GM12878 (cell line): ENCODE data around the gene ICA1. TPM values are rescaled to one million over a fixed set of nuclear protein-coding genes. Genes with fewer than 3 reads are reported as not detected.

Experiments
- ATAC-seq: fragments of 200-7000 bp; cut with Tn5 transposase; 3 replicates; pipeline ENCODE4 v1.9.1; 2020; ENCODE audit warnings: mild to moderate bottlenecking, moderate library complexity
- BruUV-seq: library from RNA; stranded (reverse); fragments of 400-500 nt; replicated peaks from 2 replicates; lab custom pipeline; 2021; lab: Mats Ljungman, UMichigan
- CTCF ChIA-PET: fragments of 300-600 bp; sonication (Branson Sonifier 250); formaldehyde crosslinking; extraction: SDS; loops from one replicate; lab custom pipeline; 2021; ENCODE audit warnings: inconsistent platforms; lab: Yijun Ruan, JAX
- POLR2A ChIA-PET: fragments of 350-600 bp; formaldehyde crosslinking; extraction: SDS; loops from one replicate; lab custom pipeline; 2021; ENCODE audit warnings: inconsistent platforms; lab: Charles Lee
- RAD21 ChIA-PET: fragments of 300-600 bp; sonication (Branson Sonifier 250); formaldehyde crosslinking; loops from one replicate; lab custom pipeline; 2023; ENCODE audit warnings: antibody characterized with exemption; ENCODE audit not compliant: unreplicated experiment; lab: Charles Lee
- SMC1A ChIA-PET: fragments of 300-600 bp; sonication (Branson Sonifier 250); formaldehyde crosslinking; loops from one replicate; lab custom pipeline; 2023; ENCODE audit not compliant: unreplicated experiment, uncharacterized antibody; lab: Charles Lee
- DNase-seq: peaks from one replicate; pipeline ENCODE4 v3.0.0-alpha.2; 2011; ENCODE audit warnings: low read depth, low spot score
- FAIRE-seq: peaks from 3 replicates; lab custom pipeline; 2011; peaks lifted over from hg19 to GRCh38; lab: Jason Lieb, UNC
- H2AFZ ChIP-seq: 2 replicates; pipeline ENCODE4 v1.6.0; 2011; ENCODE audit warnings: low read depth, low read length, control low read depth; ENCODE audit not compliant: control insufficient read depth
- H3K27ac ChIP-seq: 2 replicates; pipeline ENCODE4 v1.5.1; 2011; ENCODE audit warnings: control low read depth; ENCODE audit not compliant: control insufficient read depth, insufficient read depth
- H3K27me3 ChIP-seq, 2 experiments: replicated peaks in 1 of 2; 2 replicates each; pipeline versions ENCODE4 v1.6.0 to v1.6.1; 2011; ENCODE audit warnings: low read length in 1 of 2; ENCODE audit not compliant: control insufficient read depth in 2 of 2, insufficient read depth in 2 of 2
- H3K36me3 ChIP-seq, 2 experiments: 2 replicates each; pipeline ENCODE4 v1.5.1; 2011; ENCODE audit warnings: low read length in 1 of 2; ENCODE audit not compliant: control insufficient read depth in 2 of 2, insufficient read depth in 2 of 2
- H3K4me1 ChIP-seq: 2 replicates; pipeline ENCODE4 v1.6.1; 2011; ENCODE audit warnings: mild to moderate bottlenecking, low read length, moderate library complexity, mixed read lengths; ENCODE audit not compliant: control insufficient read depth, insufficient read depth
- H3K4me2 ChIP-seq: 2 replicates; pipeline ENCODE4 v1.6.0; 2011; ENCODE audit warnings: control low read depth; ENCODE audit not compliant: control insufficient read depth, insufficient read depth
- H3K4me3 ChIP-seq: fragments of 200-600 bp; sonication (generic); 2 replicates; pipeline ENCODE4 v1.5.1; 2016
- H3K79me2 ChIP-seq: 2 replicates; pipeline ENCODE4 v1.6.0; 2011; ENCODE audit warnings: low read length; ENCODE audit not compliant: control insufficient read depth, insufficient read depth
- H3K9ac ChIP-seq: 2 replicates; pipeline ENCODE4 v1.8.0; 2011; ENCODE audit warnings: low read length, control low read depth, mixed read lengths; ENCODE audit not compliant: control insufficient read depth, insufficient read depth
- H3K9me3 ChIP-seq: replicated peaks from 3 replicates; pipeline ENCODE4 v1.5.1; 2011; ENCODE audit warnings: mild to moderate bottlenecking, low read length; ENCODE audit not compliant: control insufficient read depth, insufficient read depth
- H4K20me1 ChIP-seq: 2 replicates; pipeline ENCODE4 v1.6.0; 2011; ENCODE audit not compliant: control insufficient read depth, insufficient read depth
- BRCA1 ChIP-seq: IDR thresholded peaks from 2 replicates; pipeline ENCODE4 v1.6.1; 2011; ENCODE audit warnings: low read depth, low read length, improper control_type of control experiment
- CEBPB ChIP-seq, 2 experiments: fragments of 150-350 bp in 1 of 2; IDR thresholded peaks; 2 replicates each; pipeline ENCODE4 v1.6.1; 2012 to 2014; ENCODE audit warnings: low read depth in 2 of 2, low read length in 2 of 2, borderline replicate concordance in 1 of 2, inconsistent platforms in 1 of 2
- EGR1 ChIP-seq, 2 experiments: IDR thresholded peaks; 1 replicate in 1 of 2; 2 replicates in 1 of 2; pipeline ENCODE4 v1.6.1; 2011 to 2012; ENCODE audit warnings: low read depth in 2 of 2, low read length in 2 of 2, borderline replicate concordance in 1 of 2, mild to moderate bottlenecking in 1 of 2, moderate library complexity in 1 of 2
- EP300 ChIP-seq, 2 experiments: fragments of 150-350 bp in 1 of 2; IDR thresholded peaks; 2 replicates each; pipeline ENCODE4 v1.6.1; 2011 to 2012; ENCODE audit warnings: low read depth in 2 of 2, low read length in 2 of 2, borderline replicate concordance in 1 of 2, improper control_type of control experiment in 1 of 2, inconsistent platforms in 1 of 2; ENCODE audit not compliant: control insufficient read depth in 1 of 2
- HDGF ChIP-seq: fragments of 450-650 bp; IDR thresholded peaks from 2 replicates; pipeline ENCODE4 v1.6.1; 2016; ENCODE audit warnings: antibody characterized with exemption
- IRF3 ChIP-seq: fragments of 450-650 bp; IDR thresholded peaks from 2 replicates; pipeline ENCODE4 v1.6.1; 2014; ENCODE audit warnings: mild to moderate bottlenecking
- MTA2 ChIP-seq: fragments of 450-650 bp; IDR thresholded peaks from 2 replicates; pipeline ENCODE4 v1.6.1; 2016; ENCODE audit warnings: low read depth, mild to moderate bottlenecking, moderate library complexity
- MTA3 ChIP-seq: IDR thresholded peaks from 2 replicates; pipeline ENCODE4 v1.6.1; 2012; ENCODE audit warnings: low read length, inconsistent platforms, borderline replicate concordance
- PAX8 ChIP-seq: fragments of 450-650 bp; IDR thresholded peaks from 2 replicates; pipeline ENCODE4 v1.6.1; 2017; ENCODE audit warnings: mild to moderate bottlenecking, moderate library complexity
- POLR2AphosphoS2 ChIP-seq: IDR thresholded peaks from 2 replicates; pipeline ENCODE4 v1.6.1; 2011; ENCODE audit warnings: low read depth, mild to moderate bottlenecking, low read length, improper control_type of control experiment, moderate library complexity
- RBBP5 ChIP-seq: fragments of 200-600 bp; sonication (generic); conservative IDR thresholded peaks from 2 replicates; pipeline ENCODE4 v1.6.1; 2016
- SIN3A ChIP-seq: IDR thresholded peaks from 2 replicates; pipeline ENCODE4 v1.6.1; 2012; ENCODE audit warnings: low read depth, low read length, improper control_type of control experiment
- SRF ChIP-seq, 2 experiments: IDR thresholded peaks; 2 replicates each; pipeline ENCODE4 v1.6.1; 2011; ENCODE audit warnings: low read depth in 2 of 2, low read length in 2 of 2, mild to moderate bottlenecking in 1 of 2, moderate library complexity in 1 of 2
- STAT1 ChIP-seq: fragments of 450-650 bp; conservative IDR thresholded peaks from 2 replicates; pipeline ENCODE4 v1.6.1; 2014; ENCODE audit warnings: antibody characterized with exemption, mild to moderate bottlenecking
- TCF3 ChIP-seq: IDR thresholded peaks from 2 replicates; pipeline ENCODE4 v1.6.1; 2012; ENCODE audit warnings: low read depth, mild to moderate bottlenecking, low read length, borderline replicate concordance; ENCODE audit not compliant: insufficient read depth
- ZNF24 ChIP-seq: fragments of 450-650 bp; IDR thresholded peaks from 2 replicates; pipeline ENCODE4 v1.6.1; 2017; ENCODE audit warnings: antibody characterized with exemption, mild to moderate bottlenecking
- ZNF274 ChIP-seq: IDR thresholded peaks from one replicate; pipeline ENCODE4 v1.8.0; 2011; ENCODE audit not compliant: insufficient read length, insufficient read depth
- WGBS: methylation state at CpG from one replicate; pipeline ENCODE4 v1.1.6; 2016; ENCODE audit warnings: low lambda C conversion rate; ENCODE audit not compliant: insufficient replicate concordance, insufficient coverage; ENCODE audit errors: missing lambda C conversion rate; 5-methylcytosine and 5-hydroxymethylcytosine counted together
- in situ Hi-C: fragments of 300-500 bp; cut with MboI; formaldehyde crosslinking; loops from 9 replicates; pipeline ENCODE4 v1.14.3; 2018; ENCODE audit warnings: mixed read lengths
- intact Hi-C: fragments of 100-400 bp; cut with micrococcal nuclease; formaldehyde crosslinking; loops from one replicate; pipeline ENCODE4 v1.14.2; 2022; ENCODE audit not compliant: unreplicated experiment
- polyA plus RNA-seq, 11 experiments: library from polyadenylated mRNA; depleted of rRNA in 4 of 11; unstranded in 6 of 11; stranded (reverse) in 5 of 11; fragments of >200 nt; fragmentation: Nextera tagmentation in 4 of 11; fragmentation: Illumina TruSeq in 1 of 11; extraction: Ambion mirVana in 4 of 11; extraction: Trizol in 1 of 11; gene quantifications; 1 replicate in 1 of 11; 2 replicates in 10 of 11; pipeline versions ENCODE4 v1.2.1 to v1.2.3, GENCODE V29; 2011 to 2016; ENCODE audit warnings: inconsistent platforms in 2 of 11, missing spikeins in 2 of 11, low read depth in 1 of 11
- total RNA-seq, 4 experiments: library from RNA; depleted of rRNA in 3 of 4; stranded (reverse); fragments of >200 nt in 3 of 4; fragmentation: Illumina TruSeq in 1 of 4; extraction: Trizol in 1 of 4; gene quantifications; 2 replicates each; pipeline versions ENCODE4 v1.2.1 to v1.2.3, GENCODE V29; 2013 to 2021
- TF ChIP-seq, protein P1 (sequence below): fragments of 450-650 bp; IDR thresholded peaks from 2 replicates; pipeline ENCODE4 v1.6.1; 2017; ENCODE audit warnings: low read depth, mild to moderate bottlenecking, moderate library complexity

Gene ICA1
- total and polyA plus RNA-seq, 10 of the 15 experiments (the other 5 are each of a cell fraction or from before 2014, with no cell fraction given) = 1.3 to 35.1 (median 3.3) TPM

DNA sequence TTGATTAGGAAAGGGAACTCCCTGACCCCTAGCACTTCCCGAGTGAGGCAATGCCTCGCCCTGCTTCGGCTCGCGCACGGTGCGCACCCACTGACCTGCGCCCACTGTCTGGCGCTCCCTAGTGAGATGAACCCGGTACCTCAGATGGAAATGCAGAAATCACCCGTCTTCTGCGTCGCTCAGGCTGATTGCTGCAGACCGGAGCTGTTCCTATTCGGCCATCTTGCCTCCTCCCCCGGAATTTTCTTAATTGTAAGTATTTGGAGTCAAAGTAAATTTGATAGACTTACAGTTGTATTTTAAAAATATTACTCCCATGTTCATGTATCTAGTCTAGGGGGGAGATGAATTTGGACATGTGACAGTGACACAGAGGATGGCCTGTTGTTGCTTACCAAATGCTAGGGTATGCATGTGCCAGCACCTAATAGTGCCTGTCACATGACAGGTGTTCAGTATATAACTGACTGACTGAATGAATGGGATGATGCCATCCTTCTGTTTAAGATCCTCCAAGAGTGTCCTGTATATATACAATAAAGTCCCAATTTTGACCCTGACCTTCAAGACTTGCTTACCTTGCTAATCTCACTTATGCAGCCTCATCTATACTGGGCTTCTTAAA is 42.0 kb upstream of the ICA1 start:
- SMC1A ChIA-PET = no interaction called here
- Histone ChIP-seq H3K79me2 (no peaks in the 10 kb centered on the region), H3K36me3 (no peaks in the 10 kb centered on the region), H2AFZ (no peak overlapping the region), H3K27ac (no peak overlapping the region), H3K27me3 (no peaks in the 10 kb centered on the region), H3K4me1 (no peaks in the 10 kb centered on the region), H4K20me1 (no peaks in the 10 kb centered on the region), H3K9me3 (no peaks in the 10 kb centered on the region), H3K4me3 (no peak overlapping the region), H3K4me2 (no peak overlapping the region), H3K9ac (no peak overlapping the region)
- CTCF ChIA-PET = no interaction called here
- WGBS = 88% methylated on average over 16 of the region's 16 CpGs
- intact Hi-C loops (no loop called here), in situ Hi-C loops (no loop called here)
- RAD21 ChIA-PET = no interaction called here
- POLR2A ChIA-PET = no interaction called here
- ATAC-seq (no peak), FAIRE-seq (no peak), DNase-seq (no peak)
- no peak for TF ChIP-seq PAX8
- TF ChIP-seq EGR1 (IDR thresholded peaks at IDR 0.05; ENCODE audit: borderline replicate concordance in 1 of 2, low read depth in 2 of 2, low read length in 2 of 2) = no peak
- TF ChIP-seq IRF3 = no peak
- TF ChIP-seq SIN3A = no peak
- no peak for TF ChIP-seq EP300 (IDR thresholded peaks at IDR 0.05; ENCODE audit: borderline replicate concordance in 1 of 2, control insufficient read depth in 1 of 2, low read depth in 2 of 2, low read length in 2 of 2)
- no peak for TF ChIP-seq TCF3
- TF ChIP-seq SRF (IDR thresholded peaks at IDR 0.05; ENCODE audit: low read depth in 2 of 2, low read length in 2 of 2) = no peak
- no peak for TF ChIP-seq ZNF274
- TF ChIP-seq ZNF24 = no peak
- TF ChIP-seq STAT1 = no peak
- no peak for TF ChIP-seq HDGF
- no peak for TF ChIP-seq MTA3
- TF ChIP-seq, protein P1, sequence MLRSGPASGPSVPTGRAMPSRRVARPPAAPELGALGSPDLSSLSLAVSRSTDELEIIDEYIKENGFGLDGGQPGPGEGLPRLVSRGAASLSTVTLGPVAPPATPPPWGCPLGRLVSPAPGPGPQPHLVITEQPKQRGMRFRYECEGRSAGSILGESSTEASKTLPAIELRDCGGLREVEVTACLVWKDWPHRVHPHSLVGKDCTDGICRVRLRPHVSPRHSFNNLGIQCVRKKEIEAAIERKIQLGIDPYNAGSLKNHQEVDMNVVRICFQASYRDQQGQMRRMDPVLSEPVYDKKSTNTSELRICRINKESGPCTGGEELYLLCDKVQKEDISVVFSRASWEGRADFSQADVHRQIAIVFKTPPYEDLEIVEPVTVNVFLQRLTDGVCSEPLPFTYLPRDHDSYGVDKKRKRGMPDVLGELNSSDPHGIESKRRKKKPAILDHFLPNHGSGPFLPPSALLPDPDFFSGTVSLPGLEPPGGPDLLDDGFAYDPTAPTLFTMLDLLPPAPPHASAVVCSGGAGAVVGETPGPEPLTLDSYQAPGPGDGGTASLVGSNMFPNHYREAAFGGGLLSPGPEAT = no peak
- TF ChIP-seq CEBPB (IDR thresholded peaks at IDR 0.05; ENCODE audit: borderline replicate concordance in 1 of 2, low read depth in 2 of 2, low read length in 2 of 2) = no peak
- no peak for TF ChIP-seq BRCA1
- no peak for TF ChIP-seq POLR2AphosphoS2
- no peak for TF ChIP-seq RBBP5
- TF ChIP-seq MTA2 = no peak
- no TSS peak for BruUV-seq
